HG03060 (cell line): Measurements from ENCODE around the gene DGKD.

Experiments used
- ATAC-seq: cut with Tn5 transposase; IDR thresholded peaks from one replicate; pipeline ENCODE4 v1.9.1; 2021; ENCODE audit warnings: low read depth, moderate number of reproducible peaks; ENCODE audit not compliant: unreplicated experiment

Gene DGKD

GRCh38 chr2:233489666-233490065 is 135.4 kb downstream of the DGKD start:
- no peak for ATAC-seq

- ATAC-seq = no peak
Measured at GRCh38 chr2:233490831-233491230, 136.5 kb downstream of the DGKD start.

GRCh38 chr2:233491326-233491725 is 137.0 kb downstream of the DGKD start:
- no peak for ATAC-seq

- no peak for ATAC-seq
Measured at GRCh38 chr2:233492078-233492477, 137.8 kb downstream of the DGKD start.

GRCh38 chr2:233492751-233493150 is 138.5 kb downstream of the DGKD start:
- ATAC-seq = no peak

- no peak for ATAC-seq
Measured at GRCh38 chr2:233495503-233496496, 141.5 kb downstream of the DGKD start.

- ATAC-seq = no peak
Measured at GRCh38 chr2:233497692-233498091, 143.4 kb downstream of the DGKD start.

GRCh38 chr2:233498126-233498525 is 143.8 kb downstream of the DGKD start:
- ATAC-seq = no peak

GRCh38 chr2:233499928-233500327 is 145.6 kb downstream of the DGKD start:
- ATAC-seq = no peak

GRCh38 chr2:233501198-233502076 is 147.1 kb downstream of the DGKD start:
- no peak for ATAC-seq

GRCh38 chr2:233503481-233503880 is 149.2 kb downstream of the DGKD start:
- ATAC-seq = no peak

GRCh38 chr2:233503947-233504637 is 149.8 kb downstream of the DGKD start:
- no peak for ATAC-seq

- ATAC-seq = no peak
Measured at GRCh38 chr2:233513953-233514655, 159.8 kb downstream of the DGKD start.

- ATAC-seq = peak; percentile 93
Measured at GRCh38 chr2:233519787-233520611, 165.7 kb downstream of the DGKD start.
